ENCODE results near the gene NEDD8. TPM values are rescaled to one million over a fixed set of nuclear protein-coding genes. Genes with fewer than 3 reads are reported as not detected.
A peak's percentile ranks its signal among the peaks of the same experiment; 100 is the strongest.

Gene NEDD8
- total and polyA plus RNA-seq, 7 experiments from 2014 or later: 73.5 to 340 (median 127) TPM

GRCh38 chr14:24277606-24278321 lies 45.6 kb upstream of the NEDD8 start:
- Mint-ChIP-seq H3K27ac (peak overlapping the region in 4 of 9 donors; percentile 38 to 85 (median 70)), H3K4me3 (no peak overlapping the region), H3K36me3 (peaks cover 0 to 6% (median 0%) of the 10 kb centered on the region in 5 donors), H3K27me3 (no peaks in the 10 kb centered on the region), H3K9me3 (peaks cover 0 to 3% (median 0%) of the 10 kb centered on the region in 11 donors), H3K4me1 (peaks cover 46 to 56% (median 48%) of the 10 kb centered on the region in 7 donors)
- no peaks in the 10 kb centered on the region for H3K27me3 ChIP-seq (ENCODE audit: control insufficient read depth in 2 of 2, insufficient read depth in 2 of 2, low read length in 2 of 2)
- intact Hi-C loops (cut with micrococcal nuclease): no loop called here
- CTCF ChIA-PET: interaction anchor here (0.7 kb wide), 2 partner anchors 19 to 29 kb away, joined by 3 to 4 read pairs; no protein-coding TSS in a partner anchor
- no peak overlapping the region for H3K4me3 ChIP-seq (ENCODE audit: low read length)
- H3K36me3 ChIP-seq (ENCODE audit: control insufficient read depth in 2 of 3, insufficient read depth in 3 of 3, low read length in 3 of 3): no peaks in the 10 kb centered on the region
- no peak for DNase-seq
- POLR2A ChIA-PET: interaction anchor here (0.5 to 1.5 kb wide), 5 partner anchors 20 to 163 kb away, joined by 3 to 4 read pairs (median 3); partner anchors contain the start of genes DCAF11, DHRS1, NOP9 and NRL
- H3K27ac ChIP-seq (ENCODE audit: low read depth, low read length): no peak overlapping the region
- peaks cover 7 to 27% of the 10 kb centered on the region in 2 donors for H3K4me1 ChIP-seq (ENCODE audit: control insufficient read depth in 2 of 2, insufficient read depth in 2 of 2, low read length in 2 of 2)
- no peaks in the 10 kb centered on the region for H3K9me3 ChIP-seq (ENCODE audit: control insufficient read depth in 2 of 3, low read length in 3 of 3)
- peak; percentile 59 for ATAC-seq

- DNase-seq (no peak), ATAC-seq (no peak)
- Mint-ChIP-seq H3K4me3 (peak overlapping the region in 2 of 10 donors; percentile 6 to 50), H3K27me3 (no peaks in the 10 kb centered on the region), H3K4me1 (peaks cover 53 to 63% (median 55%) of the 10 kb centered on the region in 7 donors), H3K9me3 (peaks cover 0 to 3% (median 0%) of the 10 kb centered on the region in 11 donors), H3K27ac (peak overlapping the region in 5 of 9 donors; percentile 4 to 74 (median 40)), H3K36me3 (peaks cover 0 to 6% (median 0%) of the 10 kb centered on the region in 5 donors)
- no peak overlapping the region for H3K27ac ChIP-seq (ENCODE audit: low read depth, low read length)
- ChIA-PET CTCF (interaction anchor here (0.7 kb wide), 2 partner anchors 20 to 30 kb away, joined by 3 to 4 read pairs; no protein-coding TSS in a partner anchor), POLR2A (interaction anchor here (1.5 to 2.2 kb wide), 3 partner anchors 20 to 35 kb away, joined by 3 to 6 read pairs (median 3); partner anchors contain the start of genes DHRS1, NOP9 and TINF2)
- intact Hi-C loops (cut with micrococcal nuclease): no loop called here
- peaks cover 14 to 34% of the 10 kb centered on the region in 2 donors for H3K4me1 ChIP-seq (ENCODE audit: control insufficient read depth in 2 of 2, insufficient read depth in 2 of 2, low read length in 2 of 2)
- no peak overlapping the region for H3K4me3 ChIP-seq (ENCODE audit: low read length)
- no peaks in the 10 kb centered on the region for H3K9me3 ChIP-seq (ENCODE audit: control insufficient read depth in 2 of 3, low read length in 3 of 3)
- no peaks in the 10 kb centered on the region for H3K36me3 ChIP-seq (ENCODE audit: control insufficient read depth in 2 of 3, insufficient read depth in 3 of 3, low read length in 3 of 3)
- H3K27me3 ChIP-seq (ENCODE audit: control insufficient read depth in 2 of 2, insufficient read depth in 2 of 2, low read length in 2 of 2): no peaks in the 10 kb centered on the region
Measured at GRCh38 chr14:24277071-24277470, 44.9 kb upstream of the NEDD8 start.

GRCh38 chr14:24274101-24274543 lies 42.0 kb upstream of the NEDD8 start:
- H3K9me3 Mint-ChIP-seq: peaks cover 0 to 3% (median 0%) of the 10 kb centered on the region in 11 donors
- H3K27ac Mint-ChIP-seq: peak overlapping the region; percentile 75 to 100 (median 97)
- DNase-seq (peak in 8 of 9 donors; percentile 46 to 85 (median 65)), ATAC-seq (peak; percentile 16)
- no peaks in the 10 kb centered on the region for H3K27me3 ChIP-seq (ENCODE audit: control insufficient read depth in 2 of 2, insufficient read depth in 2 of 2, low read length in 2 of 2)
- no peaks in the 10 kb centered on the region for H3K27me3 Mint-ChIP-seq
- H3K4me1 ChIP-seq (ENCODE audit: control insufficient read depth in 2 of 2, insufficient read depth in 2 of 2, low read length in 2 of 2): peaks cover 18 to 28% of the 10 kb centered on the region in 2 donors
- H3K4me1 Mint-ChIP-seq: peaks cover 44 to 65% (median 56%) of the 10 kb centered on the region in 7 donors
- H3K4me3 ChIP-seq (ENCODE audit: low read length): no peak overlapping the region
- ChIA-PET CTCF (interaction anchor here (0.9 to 1.4 kb wide), 4 partner anchors 21 to 113 kb away, joined by 3 to 4 read pairs (median 4); partner anchors contain the start of genes CIDEB and IRF9), POLR2A (interaction anchor here (0.7 to 1.2 kb wide), 9 partner anchors 26 to 160 kb away, joined by 3 to 5 read pairs (median 4); partner anchors contain the start of genes DCAF11, KHNYN, LTB4R and NOP9)
- intact Hi-C loops (cut with micrococcal nuclease): loop anchor here (5.0 kb wide), 2 partner anchors 38 to 707 kb away; partner anchors contain the start of genes AP1G2 (in 1 of the 2), LTB4R (in 1 of the 2) and LTB4R2 (in 1 of the 2)
- peak overlapping the region; percentile 2 to 84 (median 36) for H3K4me3 Mint-ChIP-seq
- peak overlapping the region; percentile 98 for H3K27ac ChIP-seq (ENCODE audit: low read depth, low read length)
- H3K36me3 ChIP-seq (ENCODE audit: control insufficient read depth in 2 of 3, insufficient read depth in 3 of 3, low read length in 3 of 3): peaks cover 0 to 8% (median 0%) of the 10 kb centered on the region in 3 experiments
- peaks cover 0 to 9% (median 0%) of the 10 kb centered on the region in 5 donors for H3K36me3 Mint-ChIP-seq
- H3K9me3 ChIP-seq (ENCODE audit: control insufficient read depth in 2 of 3, low read length in 3 of 3): no peaks in the 10 kb centered on the region

GRCh38 chr14:24273422-24273998 lies 41.3 kb upstream of the NEDD8 start:
- Mint-ChIP-seq H3K4me1 (peaks cover 39 to 59% (median 50%) of the 10 kb centered on the region in 7 donors), H3K36me3 (peaks cover 0 to 9% (median 0%) of the 10 kb centered on the region in 5 donors), H3K27ac (peak overlapping the region; percentile 75 to 100 (median 97)), H3K27me3 (no peaks in the 10 kb centered on the region), H3K9me3 (peaks cover 0 to under 1% (median 0%) of the 10 kb centered on the region in 11 donors), H3K4me3 (peak overlapping the region in 7 of 10 donors; percentile 24 to 84 (median 36))
- H3K9me3 ChIP-seq (ENCODE audit: control insufficient read depth in 2 of 3, low read length in 3 of 3): no peaks in the 10 kb centered on the region
- H3K4me1 ChIP-seq (ENCODE audit: control insufficient read depth in 2 of 2, insufficient read depth in 2 of 2, low read length in 2 of 2): peaks cover 17 to 23% of the 10 kb centered on the region in 2 donors
- no peak overlapping the region for H3K4me3 ChIP-seq (ENCODE audit: low read length)
- ATAC-seq (no peak), DNase-seq (no peak)
- ChIA-PET POLR2A (interaction anchor here (0.7 to 1.2 kb wide), 10 partner anchors 27 to 159 kb away, joined by 3 to 5 read pairs (median 4); partner anchors contain the start of genes DCAF11, GMPR2, KHNYN and LTB4R), CTCF (interaction anchor here (0.7 to 1.4 kb wide), 5 partner anchors 21 to 209 kb away, joined by 3 to 4 read pairs (median 4); partner anchors contain the start of genes CIDEB and IRF9)
- H3K27ac ChIP-seq (ENCODE audit: low read depth, low read length): peak overlapping the region; percentile 98
- H3K27me3 ChIP-seq (ENCODE audit: control insufficient read depth in 2 of 2, insufficient read depth in 2 of 2, low read length in 2 of 2): no peaks in the 10 kb centered on the region
- peaks cover 0 to 14% (median 0%) of the 10 kb centered on the region in 3 experiments for H3K36me3 ChIP-seq (ENCODE audit: control insufficient read depth in 2 of 3, insufficient read depth in 3 of 3, low read length in 3 of 3)
- intact Hi-C loops (cut with micrococcal nuclease): loop anchor here (5.0 kb wide), 2 partner anchors 39 to 706 kb away; partner anchors contain the start of genes AP1G2 (in 1 of the 2), LTB4R (in 1 of the 2) and LTB4R2 (in 1 of the 2)

GRCh38 chr14:24272467-24272866 lies 40.3 kb upstream of the NEDD8 start:
- intact Hi-C loops (cut with micrococcal nuclease): loop anchor here (5.0 kb wide), 2 partner anchors 40 to 705 kb away; partner anchors contain the start of genes AP1G2 (in 1 of the 2), LTB4R (in 1 of the 2) and LTB4R2 (in 1 of the 2)
- Histone ChIP-seq H3K36me3 (ENCODE audit: control insufficient read depth in 2 of 3, insufficient read depth in 3 of 3, low read length in 3 of 3) (peaks cover 0 to 23% (median 0%) of the 10 kb centered on the region in 3 experiments), H3K27me3 (ENCODE audit: control insufficient read depth in 2 of 2, insufficient read depth in 2 of 2, low read length in 2 of 2) (no peaks in the 10 kb centered on the region), H3K9me3 (ENCODE audit: control insufficient read depth in 2 of 3, low read length in 3 of 3) (no peaks in the 10 kb centered on the region), H3K4me3 (ENCODE audit: low read length) (no peak overlapping the region), H3K4me1 (ENCODE audit: control insufficient read depth in 2 of 2, insufficient read depth in 2 of 2, low read length in 2 of 2) (peaks cover 17 to 23% of the 10 kb centered on the region in 2 donors), H3K27ac (ENCODE audit: low read depth, low read length) (peak overlapping the region; percentile 98)
- Mint-ChIP-seq H3K9me3 (no peaks in the 10 kb centered on the region), H3K27me3 (no peaks in the 10 kb centered on the region), H3K4me3 (peak overlapping the region; percentile 63 to 92 (median 80)), H3K4me1 (peaks cover 34 to 55% (median 45%) of the 10 kb centered on the region in 7 donors), H3K27ac (peak overlapping the region; percentile 93 to 100 (median 98)), H3K36me3 (peaks cover 0 to 9% (median under 1%) of the 10 kb centered on the region in 5 donors)
- POLR2A ChIA-PET: interaction anchor here (0.6 to 4.8 kb wide), 11 partner anchors 9 to 165 kb away, joined by 3 to 87 read pairs (median 5); partner anchors contain the start of genes CHMP4A, CIDEB, DHRS1 and LTB4R
- ATAC-seq (no peak), DNase-seq (no peak)
- CTCF ChIA-PET: interaction anchor here (1.3 to 4.0 kb wide), 6 partner anchors 25 to 57 kb away, joined by 3 to 24 read pairs (median 6); partner anchors contain the start of genes DHRS1, MDP1, NOP9 and TINF2

Data from naive thymus-derived CD4-positive, alpha-beta T cell (primary cell).